ENCODE measurements around the gene SPATA17.
A peak's percentile ranks its signal among the peaks of the same experiment; 100 is the strongest.
"Not testable (repeated sequence)": the region's sequence is repeated elsewhere in the genome, so short reads cannot be mapped to it uniquely, and the experiment has no call there.

Gene SPATA17, protein sequence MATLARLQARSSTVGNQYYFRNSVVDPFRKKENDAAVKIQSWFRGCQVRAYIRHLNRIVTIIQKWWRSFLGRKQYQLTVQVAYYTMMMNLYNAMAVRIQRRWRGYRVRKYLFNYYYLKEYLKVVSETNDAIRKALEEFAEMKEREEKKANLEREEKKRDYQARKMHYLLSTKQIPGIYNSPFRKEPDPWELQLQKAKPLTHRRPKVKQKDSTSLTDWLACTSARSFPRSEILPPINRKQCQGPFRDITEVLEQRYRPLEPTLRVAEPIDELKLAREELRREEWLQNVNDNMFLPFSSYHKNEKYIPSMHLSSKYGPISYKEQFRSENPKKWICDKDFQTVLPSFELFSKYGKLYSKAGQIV

GRCh38 chr1:217630711-217631591 lies at the start of gene SPATA17, which contains the start of gene GPATCH2:
Gene SPATA17, plus strand, starts transcription at chr1:217631344. Its CDS starts 35 bp downstream, at chr1:217631379.
Gene GPATCH2, minus strand, starts transcription at chr1:217631090. Its CDS starts 119 bp downstream, at chr1:217630971.
- peak; percentile 90 for DNase-seq

DNA sequence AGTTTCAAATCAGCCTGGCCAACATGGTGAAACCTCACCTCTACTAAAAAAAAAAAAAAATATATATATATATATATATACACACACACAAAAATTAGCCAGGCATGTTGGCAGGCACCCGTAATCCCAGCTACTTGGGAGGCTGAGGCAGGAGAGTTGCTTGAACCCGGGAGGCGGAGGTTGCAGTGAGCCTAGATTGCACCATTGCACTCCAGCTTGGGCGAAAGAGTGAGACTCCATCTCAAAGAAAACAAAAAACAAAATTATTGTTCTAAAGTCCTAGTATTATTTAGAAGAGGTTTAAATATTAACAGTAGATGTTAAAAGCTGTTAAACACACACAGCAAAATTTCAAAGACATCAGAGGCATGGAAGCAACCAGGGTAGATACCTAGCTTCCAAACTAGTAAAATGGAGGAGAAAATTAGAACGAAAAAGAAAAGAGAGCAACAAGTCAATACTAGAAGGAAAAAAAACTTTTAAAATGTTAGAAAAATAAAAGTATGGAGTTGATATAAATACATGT lies 46.8 kb upstream of the SPATA17 start:
- DNase-seq, result not testable (repeated sequence)

GRCh38 chr1:217585577-217585976 lies 45.6 kb upstream of the SPATA17 start:
- DNase-seq, result no peak

DNA sequence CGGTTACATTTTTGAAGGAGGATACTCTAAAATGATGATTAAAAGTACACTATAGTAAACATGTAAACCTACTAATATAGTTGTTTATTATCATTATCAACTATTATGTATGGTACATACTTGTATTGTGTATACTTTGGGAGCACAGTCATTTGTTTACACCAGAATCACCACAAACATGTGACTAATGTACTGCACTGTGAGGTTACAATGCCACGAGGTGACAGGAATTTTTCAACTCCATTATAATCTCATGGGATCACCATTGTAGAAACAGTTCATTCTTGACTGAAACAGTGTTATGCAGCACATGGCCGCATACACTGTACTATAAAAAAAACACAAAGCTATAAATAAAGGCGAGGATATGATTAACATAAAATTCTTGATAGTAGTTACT lies 44.6 kb upstream of the SPATA17 start:
- DNase-seq, result no peak

DNA sequence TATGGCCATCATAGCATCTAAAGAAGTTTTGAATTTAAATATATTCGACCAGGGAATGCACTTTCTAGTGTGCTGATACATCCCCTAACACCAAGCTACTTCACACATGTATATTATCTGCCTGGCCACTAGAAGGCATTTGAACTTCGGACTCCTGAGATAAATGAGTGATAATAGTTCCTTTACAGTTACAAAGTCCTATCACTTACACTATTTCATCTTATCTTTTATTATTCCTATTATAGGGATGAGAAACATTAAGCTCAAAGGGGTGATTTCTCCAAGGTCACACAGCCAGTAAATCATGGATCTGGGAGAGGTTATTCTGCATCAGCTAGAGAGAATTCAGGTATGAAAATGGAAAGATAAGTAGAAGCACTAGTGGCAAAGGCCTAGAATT lies 40.5 kb upstream of the SPATA17 start:
- DNase-seq, result no peak

- no peak for DNase-seq
These were observed 32.0 kb upstream of the SPATA17 start for GRCh38 chr1:217599154-217599553.

DNA sequence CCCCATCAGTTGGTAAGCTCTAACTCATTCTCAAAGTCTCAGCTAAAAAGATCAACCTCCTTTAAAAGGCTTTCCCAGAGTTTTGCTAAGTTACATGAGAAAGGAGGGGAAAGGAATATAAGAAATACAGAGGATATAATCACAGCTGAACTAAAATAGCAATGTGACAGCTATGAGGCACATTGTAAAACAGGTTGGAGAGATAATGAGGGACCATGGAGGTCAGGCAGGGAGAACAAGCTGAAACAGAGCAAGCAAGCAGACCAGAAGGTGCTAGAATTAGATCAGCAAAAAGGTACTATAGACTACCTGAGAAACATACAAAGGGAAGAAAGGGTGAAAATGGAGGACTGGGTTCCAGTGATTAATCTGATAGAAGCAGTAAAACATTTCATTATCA lies 28.8 kb upstream of the SPATA17 start:
- DNase-seq, result no peak

- DNase-seq, result no peak
These were observed 25.8 kb upstream of the SPATA17 start for GRCh38 chr1:217605390-217605789.

GRCh38 chr1:217614200-217614712 lies 16.9 kb upstream of the SPATA17 start:
- DNase-seq, result no peak

DNA sequence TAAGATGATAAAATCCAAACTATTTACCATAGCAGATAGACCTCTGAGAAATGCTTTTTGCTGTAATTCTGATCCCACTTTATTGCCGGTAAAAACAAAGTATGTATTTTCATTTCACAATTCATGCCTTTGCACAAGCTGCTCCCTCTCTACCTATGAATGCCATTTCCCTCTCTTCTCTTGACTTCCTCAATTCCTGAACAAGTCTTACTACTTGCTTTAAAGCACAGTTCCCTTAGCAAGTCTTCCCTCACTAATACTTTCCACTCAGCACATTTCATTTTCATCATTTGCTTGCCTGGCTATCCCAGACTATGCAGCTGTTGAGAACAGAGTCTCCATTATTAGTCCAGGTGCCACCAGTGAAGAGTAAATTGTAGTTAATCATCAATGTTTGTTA lies 14.0 kb upstream of the SPATA17 start:
- DNase-seq, result no peak

GRCh38 chr1:217620814-217621213 lies 10.3 kb upstream of the SPATA17 start:
- no peak for DNase-seq

DNA sequence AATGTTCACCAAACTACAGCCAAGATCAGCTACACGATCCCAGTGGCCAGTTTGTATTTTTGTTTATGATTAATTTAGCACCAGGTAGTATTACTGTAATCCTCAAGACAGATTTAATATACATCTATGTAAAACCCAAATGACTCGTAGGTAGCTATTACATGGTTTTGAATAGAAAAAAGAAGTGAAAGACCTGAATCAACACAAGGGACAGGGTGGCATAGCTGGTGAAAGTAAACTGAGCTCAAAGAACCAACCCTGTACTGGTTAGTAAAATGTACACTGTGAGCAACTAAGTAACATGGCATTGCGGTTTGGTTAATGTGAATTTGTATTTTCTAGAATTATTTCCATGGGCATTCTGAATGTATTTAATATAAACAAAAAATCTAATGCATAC lies 9.1 kb upstream of the SPATA17 start:
- DNase-seq, result no peak

DNA sequence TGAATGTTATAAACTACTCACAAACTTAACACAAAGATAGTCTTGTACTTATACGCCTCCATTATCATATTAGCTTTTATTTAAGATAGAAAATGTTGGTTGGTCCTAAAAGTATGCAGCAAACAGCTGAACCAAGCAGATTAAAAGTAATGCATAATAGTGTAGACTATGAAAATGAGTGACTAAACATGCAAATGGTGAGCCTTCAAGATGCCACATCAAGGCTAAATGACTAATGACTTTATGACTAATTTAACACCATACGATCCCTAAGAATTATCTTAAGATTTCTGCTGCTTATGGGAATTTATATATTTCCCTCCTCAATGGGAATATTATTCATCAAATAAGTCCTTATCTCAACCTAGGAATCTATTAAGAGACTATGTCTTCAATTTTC lies 4.8 kb upstream of the SPATA17 start:
- DNase-seq, result no peak

DNA sequence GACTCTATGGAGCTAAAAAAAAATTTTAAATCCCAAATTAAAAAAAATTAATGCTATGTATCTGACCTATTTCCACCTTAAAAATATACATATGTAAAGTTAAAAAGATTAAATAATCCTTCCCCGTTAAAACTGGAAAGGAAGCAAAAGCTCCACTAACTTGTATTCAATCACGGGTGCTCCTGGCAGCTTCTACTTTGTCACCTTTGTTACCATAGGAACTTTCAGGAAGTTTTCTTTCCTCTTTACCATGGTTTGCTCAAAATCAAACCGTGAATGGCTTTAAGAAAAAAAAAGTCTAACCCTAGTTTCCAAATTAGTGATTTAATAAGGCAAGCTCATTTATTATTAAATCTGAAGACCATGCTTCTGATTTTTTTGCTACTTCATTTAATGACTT lies 3.7 kb upstream of the SPATA17 start:
- no peak for DNase-seq

- DNase-seq, result no peak
These were observed 11.3 kb downstream of the SPATA17 start for GRCh38 chr1:217642455-217642854.

- no peak for DNase-seq
These were observed 16.6 kb downstream of the SPATA17 start for GRCh38 chr1:217647791-217648190.

GRCh38 chr1:217650674-217651073 lies 19.5 kb downstream of the SPATA17 start:
- no peak for DNase-seq

- DNase-seq, result no peak
These were observed 29.4 kb downstream of the SPATA17 start for GRCh38 chr1:217660353-217661062.

GRCh38 chr1:217661407-217661806 lies 30.3 kb downstream of the SPATA17 start:
- DNase-seq, result no peak

DNA sequence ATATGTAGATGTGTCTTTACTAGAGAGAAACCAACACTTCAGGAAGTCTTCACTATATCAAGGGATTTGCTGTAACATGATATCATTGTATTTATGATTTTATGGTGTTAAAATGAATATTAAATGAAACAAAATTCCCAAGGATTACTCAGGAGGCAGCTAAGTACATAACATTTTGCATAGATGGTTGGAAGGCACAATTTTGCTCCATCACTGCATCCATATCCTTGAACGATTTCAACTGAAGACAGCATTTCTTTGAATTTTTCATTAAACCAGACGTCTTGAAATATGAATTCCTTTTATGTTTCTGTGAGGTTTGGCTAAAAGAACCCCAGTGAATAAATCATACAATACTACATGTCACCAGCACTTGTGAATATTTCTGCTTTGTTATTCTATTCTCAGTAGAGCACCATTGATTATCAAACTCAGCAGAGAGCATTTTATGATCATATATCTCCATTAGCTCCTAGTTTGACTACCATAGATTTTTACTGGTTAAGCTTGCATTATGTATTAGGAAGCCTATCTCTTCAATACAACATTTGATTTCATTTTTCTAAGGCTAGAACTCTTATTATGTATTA lies 37.3 kb downstream of the SPATA17 start:
- DNase-seq, result no peak

DNA sequence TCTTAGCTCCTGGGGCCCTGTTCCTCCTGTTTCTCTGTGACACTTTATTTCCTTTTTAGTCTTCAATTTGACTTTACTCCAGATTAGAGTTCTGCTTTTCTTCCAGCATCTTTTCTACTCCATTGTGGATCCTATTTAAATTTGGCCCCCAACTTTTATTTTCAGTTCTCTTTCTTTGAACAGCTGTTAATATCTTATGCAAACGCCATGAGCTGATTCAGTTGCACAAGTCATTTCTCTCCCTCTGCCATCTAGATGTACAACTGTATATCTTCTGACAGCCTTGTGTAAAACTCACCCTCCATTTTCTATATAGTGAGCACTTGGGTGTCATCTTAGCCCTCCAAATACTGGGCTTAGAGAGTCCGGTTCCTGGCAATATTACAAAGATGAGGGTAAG lies 42.2 kb downstream of the SPATA17 start:
- no peak for DNase-seq

DNA sequence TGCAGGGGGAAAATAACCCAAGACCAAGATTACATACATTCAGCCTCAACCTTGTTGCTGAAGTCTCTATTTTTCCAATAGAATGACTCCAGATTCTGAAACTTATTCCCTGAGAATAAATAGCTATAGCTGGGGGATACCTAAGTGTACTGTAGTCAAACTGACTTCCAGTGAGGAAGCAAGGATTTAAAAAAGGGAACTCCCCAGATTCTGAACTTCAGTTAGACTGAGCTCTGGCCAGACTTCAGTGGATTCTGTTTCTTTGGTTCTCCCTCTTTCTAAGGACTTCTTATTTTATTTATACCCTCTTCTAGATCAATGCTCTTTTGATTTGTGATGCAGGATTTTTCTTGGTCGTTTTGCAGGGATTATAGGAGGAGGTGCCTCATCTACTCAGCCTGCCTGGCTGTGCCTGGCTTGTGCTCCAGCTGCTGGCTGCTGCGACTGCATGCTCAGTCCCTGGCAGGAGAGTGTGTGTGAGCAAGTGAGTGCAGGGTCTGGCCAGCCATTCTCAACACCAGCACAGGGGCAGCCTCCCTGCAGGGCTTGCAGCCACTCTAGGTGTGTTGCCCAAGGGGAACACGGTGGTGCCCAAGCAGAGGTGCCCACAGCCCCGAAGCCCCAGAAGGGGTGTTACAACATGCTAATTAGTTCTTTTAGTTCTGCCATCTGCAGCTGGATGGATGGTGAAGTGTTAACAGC lies 43.0 kb downstream of the SPATA17 start:
- DNase-seq, result no peak

Data from NCI-H1048 (cell line).